Adrenal gland (tissue), 5 donors: ENCODE measurements around the gene MINK1.

Source experiments
- CTCF ChIP-seq, 6 experiments: fragments of 450-650 bp in 4 of 6; fragments of 200-600 bp in 2 of 6; sonication (generic) in 1 of 6; IDR thresholded peaks; 1 replicate in 5 of 6; 2 replicates in 1 of 6; pipeline versions ENCODE4 v1.5.1 to v1.8.0; 2016 to 2021; ENCODE audit warnings: antibody characterized with exemption in 6 of 6, mild to moderate bottlenecking in 2 of 6, moderate library complexity in 1 of 6
- POLR2A ChIP-seq, 2 donors: fragments of 450-650 bp; IDR thresholded peaks; one replicate each; pipeline ENCODE4 v1.6.1; 2017; ENCODE audit warnings: antibody characterized with exemption in 2 of 2, mild to moderate bottlenecking in 2 of 2, moderate library complexity in 1 of 2
- donor health status: DM: no; HTN: no; CAD: no.

GRCh38 chr17:4788807-4789700 is 44.1 kb upstream of the MINK1 start, which contains the start of gene GLTPD2:
- TF ChIP-seq POLR2A (IDR thresholded peaks at IDR 0.05) = no peak
- TF ChIP-seq CTCF (IDR thresholded peaks at IDR 0.05) = no peak
